IPS-20b (cell line): ENCODE data around the gene MTUS2.

Source experiments
- H3K27ac ChIP-seq: one replicate; pipeline ENCODE4 v1.5.1; 2013; ENCODE audit warnings: low read length
- H3K27me3 ChIP-seq: 2 replicates; pipeline ENCODE4 v1.6.1; 2013; ENCODE audit warnings: mild to moderate bottlenecking, low read length, inconsistent platforms; ENCODE audit not compliant: insufficient read depth
- H3K36me3 ChIP-seq: 2 replicates; pipeline ENCODE4 v1.6.1; 2013; ENCODE audit warnings: low read depth, mild to moderate bottlenecking, inconsistent platforms, low read length, moderate library complexity; ENCODE audit not compliant: insufficient read depth
- H3K4me1 ChIP-seq: 2 replicates; pipeline ENCODE4 v1.6.1; 2013; ENCODE audit warnings: mild to moderate bottlenecking, control low read depth, inconsistent platforms, low read length, moderate library complexity; ENCODE audit not compliant: insufficient read depth
- H3K4me3 ChIP-seq: 2 replicates; pipeline ENCODE4 v1.5.1; 2013; ENCODE audit warnings: mild to moderate bottlenecking, low read length, inconsistent platforms
- H3K9ac ChIP-seq: 2 replicates; pipeline ENCODE4 v1.6.1; 2013; ENCODE audit warnings: low read depth, mild to moderate bottlenecking, inconsistent platforms, low read length, moderate library complexity
- H3K9me3 ChIP-seq: 2 replicates; pipeline ENCODE4 v1.6.1; 2013; ENCODE audit warnings: mild to moderate bottlenecking, low read depth, low read length, inconsistent platforms; ENCODE audit not compliant: insufficient read depth

MTUS2 gene

GRCh38 chr13:29049524-29049923 is 229.4 kb downstream of the MTUS2 start:
- Histone ChIP-seq H3K27ac (no peak overlapping the region), H3K36me3 (no peaks in the 10 kb centered on the region), H3K4me1 (peaks cover 7% of the 10 kb centered on the region; the same call in 1 of the 2 replicates), H3K27me3 (no peaks in the 10 kb centered on the region), H3K4me3 (no peak overlapping the region), H3K9me3 (peaks cover 8% of the 10 kb centered on the region; the same call in 1 of the 2 replicates), H3K9ac (no peak overlapping the region)

- Histone ChIP-seq H3K27me3 (no peaks in the 10 kb centered on the region), H3K4me1 (peaks cover 7% of the 10 kb centered on the region; the same call in 1 of the 2 replicates), H3K9ac (no peak overlapping the region), H3K4me3 (no peak overlapping the region), H3K27ac (no peak overlapping the region), H3K36me3 (no peaks in the 10 kb centered on the region), H3K9me3 (no peaks in the 10 kb centered on the region)
Observed at GRCh38 chr13:29050719-29051118, 230.6 kb downstream of the MTUS2 start.

GRCh38 chr13:29059800-29060199 is 239.7 kb downstream of the MTUS2 start:
- H3K27me3 ChIP-seq: no peaks in the 10 kb centered on the region
- H3K9ac ChIP-seq: no peak overlapping the region
- H3K27ac ChIP-seq: no peak overlapping the region
- H3K4me3 ChIP-seq: no peak overlapping the region
- H3K36me3 ChIP-seq: no peaks in the 10 kb centered on the region
- no peaks in the 10 kb centered on the region for H3K4me1 ChIP-seq
- H3K9me3 ChIP-seq: no peaks in the 10 kb centered on the region; the same call in 1 of the 2 replicates

- H3K9me3 ChIP-seq: no peaks in the 10 kb centered on the region
- no peak overlapping the region for H3K4me3 ChIP-seq
- no peak overlapping the region for H3K27ac ChIP-seq
- peaks cover 10% of the 10 kb centered on the region; the same call in 1 of the 2 replicates for H3K4me1 ChIP-seq
- H3K9ac ChIP-seq: no peak overlapping the region
- no peaks in the 10 kb centered on the region for H3K36me3 ChIP-seq
- no peaks in the 10 kb centered on the region for H3K27me3 ChIP-seq
Observed at GRCh38 chr13:29065142-29065541, 245.0 kb downstream of the MTUS2 start.

- Histone ChIP-seq H3K36me3 (no peaks in the 10 kb centered on the region), H3K4me1 (peaks cover 13% of the 10 kb centered on the region; the same call in 1 of the 2 replicates), H3K27ac (no peak overlapping the region), H3K9me3 (no peaks in the 10 kb centered on the region), H3K4me3 (no peak overlapping the region), H3K9ac (no peak overlapping the region), H3K27me3 (no peaks in the 10 kb centered on the region)
Observed at GRCh38 chr13:29067306-29067945, 247.3 kb downstream of the MTUS2 start.

GRCh38 chr13:29073755-29074154 is 253.6 kb downstream of the MTUS2 start:
- H3K27me3 ChIP-seq: no peaks in the 10 kb centered on the region
- H3K4me1 ChIP-seq: peaks cover 28% of the 10 kb centered on the region; the same call in 1 of the 2 replicates
- H3K36me3 ChIP-seq: no peaks in the 10 kb centered on the region
- peak overlapping the region; percentile 27; the same call in 1 of the 2 replicates for H3K4me3 ChIP-seq
- H3K9me3 ChIP-seq: peaks cover under 1% of the 10 kb centered on the region; the same call in 1 of the 2 replicates
- H3K27ac ChIP-seq: no peak overlapping the region
- peak overlapping the region; percentile 35; the same call in 1 of the 2 replicates for H3K9ac ChIP-seq

- Histone ChIP-seq H3K27me3 (no peaks in the 10 kb centered on the region), H3K9me3 (peaks cover 3% of the 10 kb centered on the region; the same call in 1 of the 2 replicates), H3K9ac (no peak overlapping the region), H3K4me3 (no peak overlapping the region), H3K4me1 (peaks cover 15% of the 10 kb centered on the region; the same call in 1 of the 2 replicates), H3K36me3 (no peaks in the 10 kb centered on the region), H3K27ac (no peak overlapping the region)
Observed at GRCh38 chr13:29077051-29077813, 257.1 kb downstream of the MTUS2 start.

- H3K4me1 ChIP-seq: no peaks in the 10 kb centered on the region
- no peaks in the 10 kb centered on the region for H3K27me3 ChIP-seq
- peaks cover 3% of the 10 kb centered on the region; the same call in 1 of the 2 replicates for H3K9me3 ChIP-seq
- H3K4me3 ChIP-seq: no peak overlapping the region
- H3K9ac ChIP-seq: no peak overlapping the region
- no peaks in the 10 kb centered on the region for H3K36me3 ChIP-seq
- no peak overlapping the region for H3K27ac ChIP-seq
Observed at GRCh38 chr13:29081036-29081435, 260.9 kb downstream of the MTUS2 start.

- H3K27me3 ChIP-seq: no peaks in the 10 kb centered on the region
- H3K36me3 ChIP-seq: no peaks in the 10 kb centered on the region
- no peak overlapping the region for H3K27ac ChIP-seq
- no peak overlapping the region for H3K9ac ChIP-seq
- H3K9me3 ChIP-seq: peaks cover 3% of the 10 kb centered on the region; the same call in 1 of the 2 replicates
- H3K4me3 ChIP-seq: no peak overlapping the region
- H3K4me1 ChIP-seq: no peaks in the 10 kb centered on the region
Observed at GRCh38 chr13:29081697-29082440, 261.7 kb downstream of the MTUS2 start.

GRCh38 chr13:29099781-29100406 is 279.8 kb downstream of the MTUS2 start:
- H3K9me3 ChIP-seq: no peaks in the 10 kb centered on the region
- H3K27ac ChIP-seq: no peak overlapping the region
- H3K4me1 ChIP-seq: no peaks in the 10 kb centered on the region
- no peak overlapping the region for H3K9ac ChIP-seq
- no peak overlapping the region for H3K4me3 ChIP-seq
- no peaks in the 10 kb centered on the region for H3K27me3 ChIP-seq
- H3K36me3 ChIP-seq: no peaks in the 10 kb centered on the region

- H3K9ac ChIP-seq: no peak overlapping the region
- H3K4me1 ChIP-seq: no peaks in the 10 kb centered on the region
- H3K27ac ChIP-seq: no peak overlapping the region
- H3K4me3 ChIP-seq: no peak overlapping the region
- no peaks in the 10 kb centered on the region for H3K36me3 ChIP-seq
- H3K27me3 ChIP-seq: no peaks in the 10 kb centered on the region
- H3K9me3 ChIP-seq: no peaks in the 10 kb centered on the region
Observed at GRCh38 chr13:29100758-29101157, 280.6 kb downstream of the MTUS2 start.
